Skeletal muscle tissue (tissue), 4 donors: ENCODE measurements around the gene CDYL. TPM values are rescaled to one million over a fixed set of nuclear protein-coding genes. Genes with fewer than 3 reads are reported as not detected.
A peak's percentile ranks its signal among the peaks of the same experiment; 100 is the strongest.

Source experiments
- H3K27ac ChIP-seq: one replicate; pipeline ENCODE4 v1.7.0; 2013; ENCODE audit warnings: mild to moderate bottlenecking, low read depth, low read length, inconsistent platforms
- H3K27me3 ChIP-seq, 3 donors: one replicate each; pipeline ENCODE4 v1.7.0; 2013; ENCODE audit warnings: low read length in 3 of 3; ENCODE audit not compliant: control insufficient read depth in 3 of 3, insufficient read depth in 3 of 3
- H3K36me3 ChIP-seq, 3 donors: one replicate each; pipeline ENCODE4 v1.7.0; 2013; ENCODE audit warnings: low read length in 3 of 3; ENCODE audit not compliant: control insufficient read depth in 3 of 3, insufficient read depth in 3 of 3
- H3K4me1 ChIP-seq, 3 donors: one replicate each; pipeline ENCODE4 v1.7.0; 2013; ENCODE audit warnings: low read length in 3 of 3, mild to moderate bottlenecking in 3 of 3; ENCODE audit not compliant: control insufficient read depth in 3 of 3, insufficient read depth in 3 of 3
- H3K4me3 ChIP-seq, 3 donors: one replicate each; pipeline ENCODE4 v1.7.0; 2013; ENCODE audit warnings: low read length in 3 of 3
- H3K9ac ChIP-seq, 3 donors: one replicate each; pipeline ENCODE4 v1.7.0; 2013; ENCODE audit warnings: low read length in 3 of 3, mild to moderate bottlenecking in 3 of 3, moderate library complexity in 2 of 3, low read depth in 1 of 3
- H3K9me3 ChIP-seq, 3 donors: one replicate each; pipeline ENCODE4 v1.7.0; 2013; ENCODE audit warnings: low read length in 3 of 3; ENCODE audit not compliant: control insufficient read depth in 3 of 3
- total RNA-seq: library from RNA; depleted of rRNA; stranded (reverse); fragments of >200 nt; gene quantifications from one replicate; pipeline ENCODE4 v1.2.3, GENCODE V29; 2014
- donor health status: Osteomylitis.

CDYL gene
- total RNA-seq, 1 donor from 2014 or later: 33.9 TPM

GRCh38 chr6:4936681-4937041 lies 160.5 kb downstream of the CDYL start:
- Histone ChIP-seq H3K4me3 (no peak overlapping the region), H3K36me3 (no peaks in the 10 kb centered on the region), H3K9me3 (no peaks in the 10 kb centered on the region), H3K9ac (no peak overlapping the region), H3K27ac (no peak overlapping the region), H3K4me1 (peaks cover 8 to 16% (median 9%) of the 10 kb centered on the region in 3 donors), H3K27me3 (no peaks in the 10 kb centered on the region)

GRCh38 chr6:4937414-4937813 lies 161.2 kb downstream of the CDYL start:
- Histone ChIP-seq H3K36me3 (no peaks in the 10 kb centered on the region), H3K27me3 (no peaks in the 10 kb centered on the region), H3K27ac (no peak overlapping the region), H3K4me3 (no peak overlapping the region), H3K9me3 (no peaks in the 10 kb centered on the region), H3K9ac (no peak overlapping the region), H3K4me1 (peaks cover 10 to 20% (median 13%) of the 10 kb centered on the region in 3 donors)

- no peak overlapping the region for H3K9ac ChIP-seq
- no peaks in the 10 kb centered on the region for H3K9me3 ChIP-seq
- H3K4me1 ChIP-seq: peaks cover 15 to 22% (median 18%) of the 10 kb centered on the region in 3 donors
- H3K27ac ChIP-seq: no peak overlapping the region
- no peaks in the 10 kb centered on the region for H3K27me3 ChIP-seq
- H3K36me3 ChIP-seq: no peaks in the 10 kb centered on the region
- H3K4me3 ChIP-seq: no peak overlapping the region
These were observed 163.0 kb downstream of the CDYL start for GRCh38 chr6:4939241-4939640.

- H3K27me3 ChIP-seq: no peaks in the 10 kb centered on the region
- no peak overlapping the region for H3K9ac ChIP-seq
- H3K36me3 ChIP-seq: peaks cover 4 to 9% (median 6%) of the 10 kb centered on the region in 3 donors
These were observed 164.2 kb downstream of the CDYL start for GRCh38 chr6:4940416-4940815.

DNA sequence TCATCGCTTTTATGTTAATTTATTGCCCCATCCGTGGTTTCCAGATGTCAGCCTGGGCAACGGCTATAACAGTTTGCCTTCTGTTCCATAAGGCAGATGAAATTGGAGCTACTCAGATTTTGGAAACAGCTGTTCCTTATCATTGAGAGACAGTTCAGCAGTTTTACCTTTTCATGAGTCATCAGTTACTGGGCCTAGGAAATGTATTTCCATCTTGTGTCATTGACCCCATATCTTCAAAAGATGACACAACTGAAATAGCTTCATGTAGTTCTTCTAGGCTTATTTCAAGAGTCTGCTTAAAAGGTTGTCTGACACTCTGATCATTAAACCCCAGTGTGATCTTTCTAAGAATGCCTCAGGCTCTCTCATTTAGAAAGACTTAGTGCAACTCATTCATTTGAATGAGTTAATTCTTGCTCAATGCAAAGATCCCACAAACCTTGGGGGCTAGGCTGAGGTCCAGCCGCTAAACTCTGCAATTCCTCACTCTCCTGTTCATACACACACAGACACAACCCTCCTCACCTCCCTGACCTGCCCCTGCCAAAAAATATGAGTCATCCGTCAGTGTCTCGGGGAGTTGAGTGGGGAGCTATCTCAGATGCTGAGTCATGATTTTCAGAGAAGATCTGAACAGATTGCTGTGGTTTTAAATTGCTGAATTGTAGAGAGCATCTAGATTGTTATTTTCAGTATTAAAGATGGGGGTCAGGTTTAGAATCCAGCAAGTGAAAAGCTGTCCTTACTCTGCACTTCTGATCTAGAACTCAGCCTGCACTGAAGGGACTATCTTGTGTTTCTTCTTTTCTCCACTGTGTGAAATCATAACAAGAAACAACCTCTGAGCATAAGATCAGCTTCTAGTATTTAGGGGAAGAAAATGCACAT lies 165.8 kb downstream of the CDYL start:
- Histone ChIP-seq H3K27ac (peak overlapping the region; percentile 19), H3K4me3 (peak overlapping the region in 1 of 3 donors; percentile 18), H3K27me3 (no peaks in the 10 kb centered on the region), H3K4me1 (peaks cover 15 to 22% (median 16%) of the 10 kb centered on the region in 3 donors), H3K36me3 (peaks cover 8 to 15% (median 11%) of the 10 kb centered on the region in 3 donors), H3K9me3 (no peaks in the 10 kb centered on the region), H3K9ac (no peak overlapping the region)

More at GRCh38 chr6:4940416-4940815, 164.2 kb downstream of the CDYL start:
- H3K4me3 ChIP-seq: no peak overlapping the region
- no peaks in the 10 kb centered on the region for H3K9me3 ChIP-seq
- H3K4me1 ChIP-seq: peaks cover 15 to 22% (median 18%) of the 10 kb centered on the region in 3 donors
- H3K27ac ChIP-seq: no peak overlapping the region

GRCh38 chr6:4942673-4943009 lies 166.4 kb downstream of the CDYL start:
- Histone ChIP-seq H3K4me1 (peaks cover 15 to 22% (median 16%) of the 10 kb centered on the region in 3 donors), H3K4me3 (peak overlapping the region in 1 of 3 donors; percentile 18), H3K27me3 (no peaks in the 10 kb centered on the region), H3K27ac (peak overlapping the region; percentile 19), H3K9me3 (no peaks in the 10 kb centered on the region), H3K36me3 (peaks cover 8 to 18% (median 11%) of the 10 kb centered on the region in 3 donors), H3K9ac (no peak overlapping the region)

GRCh38 chr6:4943716-4944115 lies 167.5 kb downstream of the CDYL start:
- peaks cover 12 to 19% (median 12%) of the 10 kb centered on the region in 3 donors for H3K36me3 ChIP-seq
- no peak overlapping the region for H3K4me3 ChIP-seq
- no peak overlapping the region for H3K27ac ChIP-seq
- no peak overlapping the region for H3K9ac ChIP-seq
- H3K4me1 ChIP-seq: peaks cover 15 to 22% (median 16%) of the 10 kb centered on the region in 3 donors
- no peaks in the 10 kb centered on the region for H3K27me3 ChIP-seq
- no peaks in the 10 kb centered on the region for H3K9me3 ChIP-seq

- H3K9ac ChIP-seq: no peak overlapping the region
- H3K9me3 ChIP-seq: no peaks in the 10 kb centered on the region
- no peak overlapping the region for H3K27ac ChIP-seq
- H3K36me3 ChIP-seq: peaks cover 12 to 23% (median 16%) of the 10 kb centered on the region in 3 donors
- no peaks in the 10 kb centered on the region for H3K27me3 ChIP-seq
- peaks cover 15 to 22% (median 16%) of the 10 kb centered on the region in 3 donors for H3K4me1 ChIP-seq
- no peak overlapping the region for H3K4me3 ChIP-seq
These were observed 168.1 kb downstream of the CDYL start for GRCh38 chr6:4944325-4944724.

DNA sequence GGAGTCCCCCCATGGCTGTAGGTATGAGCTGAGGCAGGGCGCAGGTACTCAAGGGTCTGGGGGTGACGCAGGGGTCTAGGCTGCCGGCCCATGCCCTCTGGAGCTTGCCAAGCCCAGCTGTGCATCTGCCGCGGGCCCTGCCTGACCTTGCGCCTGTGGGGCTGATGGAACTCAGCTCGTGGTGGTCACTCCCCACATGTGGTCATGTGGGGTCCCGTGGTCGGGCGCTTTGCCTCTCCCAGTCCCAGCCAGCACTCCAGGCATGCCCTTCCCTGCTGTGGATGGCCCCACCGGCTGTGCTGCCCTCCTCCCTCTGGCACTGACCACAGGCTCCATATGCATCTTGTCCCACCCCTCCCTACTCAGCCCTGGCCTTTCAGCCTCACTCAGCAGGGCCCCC lies 170.3 kb downstream of the CDYL start:
- Histone ChIP-seq H3K36me3 (peaks cover 16 to 24% (median 20%) of the 10 kb centered on the region in 3 donors), H3K27me3 (no peaks in the 10 kb centered on the region), H3K4me3 (no peak overlapping the region), H3K9ac (no peak overlapping the region), H3K9me3 (no peaks in the 10 kb centered on the region), H3K4me1 (peaks cover 15 to 17% (median 16%) of the 10 kb centered on the region in 3 donors), H3K27ac (no peak overlapping the region)

- H3K36me3 ChIP-seq: peaks cover 16 to 30% (median 25%) of the 10 kb centered on the region in 3 donors
- H3K9ac ChIP-seq: no peak overlapping the region
- no peaks in the 10 kb centered on the region for H3K9me3 ChIP-seq
- H3K4me1 ChIP-seq: peaks cover 4 to 6% (median 5%) of the 10 kb centered on the region in 3 donors
- H3K27me3 ChIP-seq: no peaks in the 10 kb centered on the region
- H3K4me3 ChIP-seq: no peak overlapping the region
- no peak overlapping the region for H3K27ac ChIP-seq
These were observed 171.5 kb downstream of the CDYL start for GRCh38 chr6:4947716-4948115.
